ENCODE data around the gene CYP1B1. TPM values are rescaled to one million over a fixed set of nuclear protein-coding genes. Genes with fewer than 3 reads are reported as not detected.

CYP1B1 gene
- total RNA-seq, 1 experiment from 2014 or later, result 36.3 TPM

- Histone ChIP-seq H3K4me1 (replicated peaks; ENCODE audit: insufficient read depth) (no peaks in the 10 kb centered on the region), H3K4me2 (no peak overlapping the region), H3K79me2 (ENCODE audit: low read depth) (no peaks in the 10 kb centered on the region), H3K36me3 (ENCODE audit: low read depth) (no peaks in the 10 kb centered on the region), H3K9me3 (ENCODE audit: insufficient read depth, low read depth) (no peaks in the 10 kb centered on the region), H3F3A (ENCODE audit: insufficient read depth, low read depth) (no peaks in the 10 kb centered on the region), H3K27me3 (ENCODE audit: insufficient read depth, low read depth) (no peaks in the 10 kb centered on the region), H2AFZ (no peak overlapping the region), H3K9me2 (ENCODE audit: insufficient read depth) (no peaks in the 10 kb centered on the region), H4K20me1 (ENCODE audit: insufficient read depth) (no peaks in the 10 kb centered on the region), H3K27ac (no peak overlapping the region), H3K4me3 (no peak overlapping the region)
- intact Hi-C loops (cut with micrococcal nuclease; ENCODE audit: unreplicated experiment), result no loop called here
- DNase-seq, result no peak
- CTCF ChIA-PET, result no interaction called here
- no peak for TF ChIP-seq EZH2 (IDR thresholded peaks at IDR 0.05; ENCODE audit: low read depth)
- TF ChIP-seq CTCF (conservative IDR thresholded peaks at IDR 0.05), result no peak
- POLR2A ChIA-PET (ENCODE audit: unreplicated experiment), result no interaction called here
- no TSS peak for BruUV-seq (replicated peaks)
Measured at GRCh38 chr2:38033646-38034045, 42.3 kb downstream of the CYP1B1 start.

- intact Hi-C loops (cut with micrococcal nuclease; ENCODE audit: unreplicated experiment), result no loop called here
- TF ChIP-seq EZH2 (IDR thresholded peaks at IDR 0.05; ENCODE audit: low read depth) (no peak), CTCF (conservative IDR thresholded peaks at IDR 0.05) (no peak)
- Histone ChIP-seq H2AFZ (no peak overlapping the region; the same call in 1 of the 2 replicates), H3K4me2 (no peak overlapping the region), H3K79me2 (ENCODE audit: low read depth) (no peaks in the 10 kb centered on the region), H3K4me3 (no peak overlapping the region), H3K27me3 (ENCODE audit: insufficient read depth, low read depth) (no peaks in the 10 kb centered on the region), H3K9me3 (ENCODE audit: insufficient read depth, low read depth) (no peaks in the 10 kb centered on the region), H3K36me3 (ENCODE audit: low read depth) (no peaks in the 10 kb centered on the region), H3K27ac (no peak overlapping the region), H3K9me2 (ENCODE audit: insufficient read depth) (no peaks in the 10 kb centered on the region), H3K4me1 (replicated peaks; ENCODE audit: insufficient read depth) (no peaks in the 10 kb centered on the region), H3F3A (ENCODE audit: insufficient read depth, low read depth) (no peaks in the 10 kb centered on the region), H4K20me1 (ENCODE audit: insufficient read depth) (no peaks in the 10 kb centered on the region)
- no peak for DNase-seq
- BruUV-seq (replicated peaks), result no TSS peak
- POLR2A ChIA-PET (ENCODE audit: unreplicated experiment), result no interaction called here
- CTCF ChIA-PET, result no interaction called here
Measured at GRCh38 chr2:38032946-38033345, 43.0 kb downstream of the CYP1B1 start.

DNA sequence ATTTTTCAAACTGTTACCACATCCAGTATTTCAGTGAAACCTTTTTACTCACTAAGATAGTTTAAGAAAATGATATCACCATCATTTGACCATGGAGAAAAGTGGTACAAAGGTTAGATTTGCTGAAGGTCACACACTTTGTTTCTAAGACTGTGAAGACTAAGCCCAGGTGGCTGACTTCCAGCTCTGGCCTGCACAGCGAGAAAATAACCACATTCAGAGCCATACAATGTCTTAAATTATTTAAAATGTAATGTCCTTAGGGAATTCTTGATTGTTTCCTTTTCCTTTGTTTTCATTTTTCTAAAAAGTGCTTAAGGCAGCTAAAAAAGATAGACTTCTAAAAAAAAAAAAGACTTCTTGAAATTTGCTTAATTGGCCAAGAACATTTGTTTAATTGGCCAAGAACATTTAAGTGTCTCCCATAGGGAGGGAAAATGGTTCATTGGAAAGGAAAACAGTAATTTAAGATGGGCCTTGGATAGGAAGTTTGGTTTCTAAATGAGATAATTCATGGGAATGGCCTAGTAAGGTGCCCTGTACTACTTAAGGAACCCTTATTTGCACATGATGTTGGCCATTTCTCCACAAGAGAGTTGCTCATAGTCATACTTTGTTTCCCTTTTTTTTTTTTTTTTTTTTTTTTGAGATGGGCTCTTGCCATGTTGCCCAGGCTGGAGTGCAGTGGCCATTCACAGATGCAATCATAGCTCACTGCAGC lies 45.2 kb downstream of the CYP1B1 start:
- no peaks in the 10 kb centered on the region for H3K79me2 ChIP-seq (ENCODE audit: low read depth)
- H3K36me3 ChIP-seq (ENCODE audit: low read depth), result no peaks in the 10 kb centered on the region
- H3K27ac ChIP-seq, result no peak overlapping the region
- H3K4me3 ChIP-seq, result no peak overlapping the region
- H4K20me1 ChIP-seq (ENCODE audit: insufficient read depth), result no peaks in the 10 kb centered on the region
- no peaks in the 10 kb centered on the region for H3K27me3 ChIP-seq (ENCODE audit: insufficient read depth, low read depth)
- H3K4me2 ChIP-seq, result no peak overlapping the region
- intact Hi-C loops (cut with micrococcal nuclease; ENCODE audit: unreplicated experiment), result no loop called here
- H3K9me3 ChIP-seq (ENCODE audit: insufficient read depth, low read depth), result no peaks in the 10 kb centered on the region
- DNase-seq, result no peak
- H3K4me1 ChIP-seq (replicated peaks; ENCODE audit: insufficient read depth), result no peaks in the 10 kb centered on the region
- TF ChIP-seq CTCF (conservative IDR thresholded peaks at IDR 0.05) (no peak), EZH2 (IDR thresholded peaks at IDR 0.05; ENCODE audit: low read depth) (no peak)
- CTCF ChIA-PET, result no interaction called here
- H2AFZ ChIP-seq, result no peak overlapping the region
- POLR2A ChIA-PET (ENCODE audit: unreplicated experiment), result interaction anchor here (0.6 kb wide), 1 partner anchor 137 kb away, joined by 7 read pairs; no protein-coding TSS in a partner anchor
- no TSS peak for BruUV-seq (replicated peaks)
- no peaks in the 10 kb centered on the region for H3F3A ChIP-seq (ENCODE audit: insufficient read depth, low read depth)
- no peaks in the 10 kb centered on the region for H3K9me2 ChIP-seq (ENCODE audit: insufficient read depth)
